Upper lobe of left lung (tissue), 6 donors: ENCODE results near the gene SYT14. TPM values are rescaled to one million over a fixed set of nuclear protein-coding genes. Genes with fewer than 3 reads are reported as not detected.

ENCODE experiments used
- ATAC-seq, 2 donors: fragments of 200-7000 bp; cut with Tn5 transposase; one replicate each; pipeline ENCODE4 v1.9.1; 2022; ENCODE audit warnings: mild to moderate bottlenecking in 2 of 2, moderate library complexity in 2 of 2; ENCODE audit not compliant: low FRiP score in 2 of 2
- DNase-seq, 2 donors: peaks; one replicate each; pipeline ENCODE4 v3.0.0-alpha.2; 2019 to 2020
- H3K27ac ChIP-seq, 4 donors: fragments of 200-600 bp; sonication (generic); one replicate each; pipeline ENCODE4 v1.5.1; 2016 to 2019
- H3K27me3 ChIP-seq, 4 donors: fragments of 200-600 bp; sonication (generic); one replicate each; pipeline ENCODE4 v1.5.1; 2017 to 2019
- H3K36me3 ChIP-seq, 4 donors: fragments of 200-600 bp; sonication (generic); one replicate each; pipeline ENCODE4 v1.5.1; 2016 to 2019
- H3K4me1 ChIP-seq, 4 donors: fragments of 200-600 bp; sonication (generic); one replicate each; pipeline ENCODE4 v1.5.1; 2018 to 2019
- H3K4me3 ChIP-seq, 4 donors: fragments of 200-600 bp; sonication (generic); one replicate each; pipeline ENCODE4 v1.5.1; 2017 to 2019; ENCODE audit warnings: mild to moderate bottlenecking in 2 of 4, moderate library complexity in 1 of 4
- H3K9me3 ChIP-seq, 4 donors: fragments of 200-600 bp; sonication (generic); one replicate each; pipeline ENCODE4 v1.5.1; 2018 to 2019
- EP300 ChIP-seq, 4 donors: sonication (generic); formaldehyde crosslinking; IDR thresholded peaks; one replicate each; pipeline ENCODE4 v1.5.1; 2017; ENCODE audit warnings: antibody characterized with exemption in 4 of 4, control low read depth in 2 of 4
- POLR2A ChIP-seq, 4 donors: fragments of 450-650 bp; IDR thresholded peaks; one replicate each; pipeline ENCODE4 v1.5.1; 2016 to 2017; ENCODE audit warnings: antibody characterized with exemption in 4 of 4, mild to moderate bottlenecking in 2 of 4
- POLR2AphosphoS5 ChIP-seq, 2 donors: sonication (generic); formaldehyde crosslinking; IDR thresholded peaks; one replicate each; pipeline ENCODE4 v1.5.1; 2017; ENCODE audit warnings: antibody characterized with exemption in 2 of 2
- WGBS, 2 donors: methylation state at CpG; one replicate each; pipeline ENCODE4 v1.1.5; 2017 to 2018; 5-methylcytosine and 5-hydroxymethylcytosine counted together
- total RNA-seq, 6 donors: library from RNA; depleted of rRNA in 4 of 6; stranded (reverse); fragments of >200 nt in 4 of 6; gene quantifications; one replicate each; pipeline versions ENCODE4 v1.1.0 to v1.2.1, GENCODE V29; 2016 to 2021
- TF ChIP-seq, protein P1 (sequence below), 6 experiments: fragments of 450-650 bp in 4 of 6; fragments of 200-600 bp in 2 of 6; sonication (generic) in 2 of 6; IDR thresholded peaks; one replicate each; pipeline ENCODE4 v1.5.1; 2016 to 2019; ENCODE audit warnings: antibody characterized with exemption in 6 of 6
- donor health status: DM: no; HTN: no; CAD: no; lungs with moderate emphysema.
- donor health status: DM: no; HTN: yes; CAD: no; lungs with severe emphysema.

SYT14 gene
- total RNA-seq, 6 donors from 2014 or later = not detected

DNA sequence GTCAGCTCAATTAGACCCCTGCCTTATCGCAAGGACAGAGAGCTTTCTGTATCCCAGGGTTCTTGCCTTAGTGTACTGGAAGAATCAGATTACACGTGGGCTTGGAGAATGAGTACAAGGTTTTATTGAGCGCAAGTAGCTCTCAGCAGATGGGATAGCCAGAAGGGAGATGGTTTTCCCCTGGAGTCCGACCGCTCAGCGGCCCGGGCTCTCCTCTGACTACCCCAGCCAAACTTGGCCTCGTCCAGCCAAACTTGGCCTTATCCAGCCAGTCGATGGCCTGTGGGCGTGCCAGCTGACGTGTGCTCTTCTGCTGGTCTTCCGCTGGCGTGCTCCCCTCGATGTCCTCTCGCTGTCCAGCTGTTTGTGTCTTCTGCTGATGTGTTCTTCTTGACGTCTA lies 136.9 kb downstream of the SYT14 start:
- 91 to 92% methylated on average over 16 of the region's 16 CpGs for WGBS, 2 donors
- Histone ChIP-seq H3K27me3 (no peaks in the 10 kb centered on the region), H3K9me3 (no peaks in the 10 kb centered on the region), H3K27ac (no peak overlapping the region), H3K36me3 (no peaks in the 10 kb centered on the region), H3K4me3 (no peak overlapping the region), H3K4me1 (no peaks in the 10 kb centered on the region)
- no peak for TF ChIP-seq EP300 (IDR thresholded peaks at IDR 0.05)
- no peak for TF ChIP-seq POLR2AphosphoS5 (IDR thresholded peaks at IDR 0.05)
- TF ChIP-seq POLR2A (IDR thresholded peaks at IDR 0.05) = no peak
- TF ChIP-seq, protein P1, sequence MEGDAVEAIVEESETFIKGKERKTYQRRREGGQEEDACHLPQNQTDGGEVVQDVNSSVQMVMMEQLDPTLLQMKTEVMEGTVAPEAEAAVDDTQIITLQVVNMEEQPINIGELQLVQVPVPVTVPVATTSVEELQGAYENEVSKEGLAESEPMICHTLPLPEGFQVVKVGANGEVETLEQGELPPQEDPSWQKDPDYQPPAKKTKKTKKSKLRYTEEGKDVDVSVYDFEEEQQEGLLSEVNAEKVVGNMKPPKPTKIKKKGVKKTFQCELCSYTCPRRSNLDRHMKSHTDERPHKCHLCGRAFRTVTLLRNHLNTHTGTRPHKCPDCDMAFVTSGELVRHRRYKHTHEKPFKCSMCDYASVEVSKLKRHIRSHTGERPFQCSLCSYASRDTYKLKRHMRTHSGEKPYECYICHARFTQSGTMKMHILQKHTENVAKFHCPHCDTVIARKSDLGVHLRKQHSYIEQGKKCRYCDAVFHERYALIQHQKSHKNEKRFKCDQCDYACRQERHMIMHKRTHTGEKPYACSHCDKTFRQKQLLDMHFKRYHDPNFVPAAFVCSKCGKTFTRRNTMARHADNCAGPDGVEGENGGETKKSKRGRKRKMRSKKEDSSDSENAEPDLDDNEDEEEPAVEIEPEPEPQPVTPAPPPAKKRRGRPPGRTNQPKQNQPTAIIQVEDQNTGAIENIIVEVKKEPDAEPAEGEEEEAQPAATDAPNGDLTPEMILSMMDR (IDR thresholded peaks at IDR 0.05) = no peak
- ATAC-seq (no peak), DNase-seq (peak in 1 of 2 donors; percentile 28)

DNA sequence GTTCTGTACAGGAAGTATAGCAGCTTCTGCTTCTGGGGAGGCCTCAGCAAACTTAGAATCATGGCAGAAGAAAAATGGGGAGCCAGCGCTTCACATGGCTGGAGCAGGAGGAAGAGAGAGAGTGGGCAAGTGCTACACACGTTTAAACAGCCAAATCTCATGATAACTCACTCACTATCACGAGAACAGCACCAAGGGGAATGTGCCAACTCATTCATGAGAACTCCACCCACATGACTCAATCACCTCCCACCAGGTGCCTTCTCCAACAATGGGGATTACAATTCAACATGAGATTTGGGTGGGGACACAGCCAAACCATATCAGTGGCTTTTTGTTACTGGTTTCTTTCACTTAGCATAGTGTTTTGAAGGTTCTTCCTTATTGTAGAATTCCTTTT lies 138.6 kb downstream of the SYT14 start:
- no peak overlapping the region for H3K27ac ChIP-seq
- 59 to 68% methylated on average over 3 of the region's 3 CpGs for WGBS, 2 donors
- H3K4me3 ChIP-seq = no peak overlapping the region
- DNase-seq (no peak), ATAC-seq (no peak)
- no peaks in the 10 kb centered on the region for H3K9me3 ChIP-seq
- H3K36me3 ChIP-seq = no peaks in the 10 kb centered on the region
- no peaks in the 10 kb centered on the region for H3K4me1 ChIP-seq
- TF ChIP-seq POLR2A (IDR thresholded peaks at IDR 0.05) (no peak), EP300 (IDR thresholded peaks at IDR 0.05) (no peak), POLR2AphosphoS5 (IDR thresholded peaks at IDR 0.05) (no peak)
- TF ChIP-seq, protein P1 (IDR thresholded peaks at IDR 0.05) = no peak
- no peaks in the 10 kb centered on the region for H3K27me3 ChIP-seq

DNA sequence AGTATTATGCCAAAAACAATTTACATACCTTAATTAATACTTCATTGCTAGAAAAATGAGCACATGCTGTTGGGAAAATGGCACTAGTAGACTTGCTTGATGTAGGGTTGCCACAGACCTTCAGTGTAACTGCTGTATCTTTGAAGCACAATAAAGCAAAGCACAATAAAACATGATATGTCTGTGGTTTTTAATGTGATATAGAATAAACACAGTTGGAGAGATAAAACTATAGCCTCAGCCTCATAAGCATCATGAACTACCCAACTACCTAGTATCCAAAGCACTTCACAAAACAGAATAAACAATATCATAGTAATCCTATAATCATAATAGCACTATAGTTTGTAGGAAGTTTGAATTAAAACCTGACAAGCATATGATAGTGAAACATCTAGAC lies 143.5 kb downstream of the SYT14 start:
- no peak for DNase-seq
- Histone ChIP-seq H3K4me1 (no peaks in the 10 kb centered on the region), H3K4me3 (no peak overlapping the region), H3K27ac (no peak overlapping the region), H3K9me3 (no peaks in the 10 kb centered on the region), H3K36me3 (no peaks in the 10 kb centered on the region), H3K27me3 (no peaks in the 10 kb centered on the region)
- no peak for ATAC-seq
- TF ChIP-seq POLR2A (IDR thresholded peaks at IDR 0.05) = no peak
- TF ChIP-seq, protein P1 (IDR thresholded peaks at IDR 0.05) = no peak
- TF ChIP-seq POLR2AphosphoS5 (IDR thresholded peaks at IDR 0.05) = no peak
- no peak for TF ChIP-seq EP300 (IDR thresholded peaks at IDR 0.05)

DNA sequence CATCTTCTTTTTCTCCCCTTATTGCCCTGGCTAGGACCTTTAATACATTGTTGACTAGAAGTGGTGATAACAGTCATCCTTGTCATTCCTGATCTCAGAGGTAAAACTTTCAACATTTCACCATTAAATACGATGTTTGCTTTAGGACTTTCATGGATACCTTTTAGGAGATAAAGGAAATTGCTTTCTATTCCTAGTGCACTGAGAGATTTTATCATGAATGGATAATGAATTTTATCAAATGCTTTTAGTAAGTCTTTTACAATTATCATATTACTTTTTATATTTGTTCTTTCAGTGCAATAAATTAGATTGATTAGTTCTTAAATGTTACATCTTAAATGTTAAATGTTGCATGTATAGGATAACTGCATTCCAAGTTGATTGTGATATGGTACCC lies 147.3 kb downstream of the SYT14 start:
- H3K27me3 ChIP-seq = no peaks in the 10 kb centered on the region
- no peak overlapping the region for H3K27ac ChIP-seq
- TF ChIP-seq EP300 (IDR thresholded peaks at IDR 0.05) (no peak), POLR2A (IDR thresholded peaks at IDR 0.05) (no peak), POLR2AphosphoS5 (IDR thresholded peaks at IDR 0.05) (no peak)
- TF ChIP-seq, protein P1 (IDR thresholded peaks at IDR 0.05) = no peak
- DNase-seq (no peak), ATAC-seq (no peak)
- H3K4me1 ChIP-seq = no peaks in the 10 kb centered on the region
- H3K36me3 ChIP-seq = no peaks in the 10 kb centered on the region
- WGBS, 2 donors = 68 to 84% methylated on average over 1 of the region's 1 CpG
- no peak overlapping the region for H3K4me3 ChIP-seq
- H3K9me3 ChIP-seq = no peaks in the 10 kb centered on the region

DNA sequence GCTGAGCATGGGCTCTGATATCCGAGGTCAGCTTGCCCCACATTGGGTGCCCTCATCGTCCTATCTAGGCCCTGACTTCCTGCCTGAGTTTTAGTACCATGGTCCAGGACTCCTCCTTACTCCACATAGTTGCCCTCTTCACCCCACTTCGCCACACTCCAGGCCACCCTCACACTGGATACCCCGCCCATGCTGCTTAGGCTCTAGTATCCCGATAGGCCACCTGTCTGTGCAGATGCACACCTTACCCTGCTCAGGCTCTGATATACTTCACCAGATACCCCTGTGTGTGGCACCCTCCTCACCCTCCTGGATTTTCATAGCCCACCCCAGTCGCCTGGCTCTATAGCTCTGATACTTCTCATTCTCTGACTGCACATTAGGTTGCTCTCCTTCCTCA lies 149.0 kb downstream of the SYT14 start:
- ATAC-seq = peak; percentile 43 to 51
- 79 to 84% methylated on average over 6 of the region's 6 CpGs for WGBS, 2 donors

More for the DNA sequence above, 149.0 kb downstream of the SYT14 start:
- no peaks in the 10 kb centered on the region for H3K9me3 ChIP-seq
- DNase-seq = no peak
- no peak for TF ChIP-seq POLR2A (IDR thresholded peaks at IDR 0.05)
- TF ChIP-seq EP300 (IDR thresholded peaks at IDR 0.05) = no peak
- TF ChIP-seq POLR2AphosphoS5 (IDR thresholded peaks at IDR 0.05) = no peak
- TF ChIP-seq, protein P1 (IDR thresholded peaks at IDR 0.05) = no peak
- no peaks in the 10 kb centered on the region for H3K27me3 ChIP-seq
- no peak overlapping the region for H3K4me3 ChIP-seq
- H3K4me1 ChIP-seq = no peaks in the 10 kb centered on the region
- H3K36me3 ChIP-seq = no peaks in the 10 kb centered on the region
- no peak overlapping the region for H3K27ac ChIP-seq
